HTERT RPE-1 (cell line): ENCODE results near the gene ACTC1.

Source experiments
- in situ Hi-C: fragments of 300-500 bp; cut with MboI; formaldehyde crosslinking; loops from 4 replicates; pipeline ENCODE4 v1.14.3; 2020; ENCODE audit warnings: low sequenced_read_pairs

The ACTC1 gene

GRCh38 chr15:34759992-34760391, 35.4 kb downstream of the ACTC1 start:
- in situ Hi-C loops: no loop called here

- in situ Hi-C loops: no loop called here
Observed at GRCh38 chr15:34759347-34759746, 36.0 kb downstream of the ACTC1 start.

- in situ Hi-C loops: no loop called here
Observed at GRCh38 chr15:34757262-34757661, 38.1 kb downstream of the ACTC1 start.

- in situ Hi-C loops: no loop called here
Observed at GRCh38 chr15:34755419-34755773, 40.0 kb downstream of the ACTC1 start.

GRCh38 chr15:34754674-34755418, 40.5 kb downstream of the ACTC1 start, which contains the start of gene GJD2:
GJD2 (minus strand) TSS chr15:34754998; CDS start chr15:34754488, 510 bp downstream.
- in situ Hi-C loops: no loop called here

- in situ Hi-C loops: no loop called here
Observed at GRCh38 chr15:34754171-34754601, 41.2 kb downstream of the ACTC1 start.

- in situ Hi-C loops: no loop called here
Observed at GRCh38 chr15:34753236-34753894, 42.0 kb downstream of the ACTC1 start.

GRCh38 chr15:34749691-34750090, 45.7 kb downstream of the ACTC1 start:
- in situ Hi-C loops: no loop called here
